OCI-LY3 (cell line): Measurements from ENCODE around the gene GPR135.
A peak's percentile ranks its signal among the peaks of the same experiment; 100 is the strongest.

Source experiments
- H2AFZ ChIP-seq: fragments of 200-600, 300-600 bp; shearing (Covaris generic); 2 replicates; pipeline ENCODE4 v1.6.0; 2014; ENCODE audit warnings: antibody characterized with exemption, low read depth, low read length
- H3K27ac ChIP-seq: fragments of 200-600, 300-600 bp; sonication (generic); 2 replicates; pipeline ENCODE4 v1.5.1; 2014; ENCODE audit warnings: mild to moderate bottlenecking, low read length, moderate library complexity, mixed read lengths
- H3K27me3 ChIP-seq: fragments of 200-600, 300-600 bp; sonication (generic); 2 replicates; pipeline ENCODE4 v1.6.1; 2014; ENCODE audit warnings: low read depth, low read length, mixed read lengths
- H3K36me3 ChIP-seq: fragments of 200-600, 300-600 bp; sonication (generic); replicated peaks from 2 replicates; pipeline ENCODE3; 2014; ENCODE audit warnings: low read depth, low read length, mixed read lengths
- H3K4me1 ChIP-seq: fragments of 300-600, 200-600 bp; sonication (generic); 2 replicates; pipeline ENCODE4 v1.6.1; 2014; ENCODE audit warnings: low read length, mixed read lengths
- H3K4me2 ChIP-seq: fragments of 200-600, 300-600 bp; sonication (generic); 2 replicates; pipeline ENCODE4 v1.6.1; 2014; ENCODE audit warnings: low read length, mixed read lengths
- H3K4me3 ChIP-seq: fragments of 300-600, 200-600 bp; sonication (generic); 2 replicates; pipeline ENCODE4 v1.5.1; 2014; ENCODE audit warnings: antibody characterized with exemption, mild to moderate bottlenecking, low read length, moderate library complexity
- H3K79me2 ChIP-seq: fragments of 300-600, 200-600 bp; shearing (Covaris generic); 2 replicates; pipeline ENCODE4 v1.6.1; 2014; ENCODE audit warnings: mild to moderate bottlenecking, low read length, mixed read lengths
- H3K9ac ChIP-seq: fragments of 300-600, 200-600 bp; shearing (Covaris generic); 2 replicates; pipeline ENCODE4 v1.6.0; 2014; ENCODE audit warnings: mild to moderate bottlenecking, low read length, moderate library complexity
- H3K9me3 ChIP-seq: fragments of 200-600, 300-600 bp; shearing (Covaris generic); 2 replicates; pipeline ENCODE4 v1.6.1; 2014; ENCODE audit warnings: low read length, mixed read lengths; ENCODE audit not compliant: insufficient read depth
- H4K20me1 ChIP-seq: fragments of 200-600, 300-600 bp; sonication (generic); 2 replicates; pipeline ENCODE4 v1.6.1; 2016; ENCODE audit warnings: low read length, mixed read lengths; ENCODE audit not compliant: insufficient read depth
- CTCF ChIP-seq: fragments of 200-600, 300-600 bp; sonication (generic); IDR thresholded peaks from 2 replicates; pipeline ENCODE4 v1.5.1; 2014; ENCODE audit warnings: antibody characterized with exemption, low read length, low read depth
- EZH2phosphoT487 ChIP-seq: fragments of 200-600 bp; shearing (Covaris generic); IDR thresholded peaks from 2 replicates; pipeline ENCODE4 v1.6.1; 2018; ENCODE audit warnings: antibody characterized with exemption, mixed run types, low read depth

GPR135 gene

DNA sequence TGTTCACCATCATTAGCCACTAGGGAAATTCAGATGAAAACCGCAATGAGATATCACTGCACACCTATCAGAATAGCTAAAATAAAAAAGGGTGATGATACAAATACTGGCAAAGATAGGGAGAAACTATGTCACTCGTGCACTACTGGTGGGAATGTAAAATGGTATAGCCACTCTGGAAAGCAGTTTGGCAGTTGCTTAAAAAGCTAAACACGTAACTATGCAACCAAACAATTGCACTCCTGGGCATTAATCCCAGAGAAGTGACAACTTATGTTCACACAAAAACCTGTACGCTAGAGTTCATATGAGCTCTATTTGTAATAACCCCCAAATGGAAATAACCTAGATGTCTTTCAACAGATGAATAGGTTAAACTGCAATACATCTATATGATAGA, 35.4 kb downstream of the GPR135 start:
- no peak overlapping the region for H3K4me2 ChIP-seq
- peaks cover 6% of the 10 kb centered on the region; the same call in 1 of the 2 replicates for H3K4me1 ChIP-seq
- no peak overlapping the region for H3K4me3 ChIP-seq
- no peaks in the 10 kb centered on the region for H3K9me3 ChIP-seq
- H3K27me3 ChIP-seq = no peaks in the 10 kb centered on the region
- no peaks in the 10 kb centered on the region for H4K20me1 ChIP-seq
- no peak overlapping the region for H3K27ac ChIP-seq
- TF ChIP-seq CTCF = no peak
- TF ChIP-seq EZH2phosphoT487 = no peak
- H2AFZ ChIP-seq = no peak overlapping the region
- no peaks in the 10 kb centered on the region for H3K36me3 ChIP-seq
- H3K79me2 ChIP-seq = no peaks in the 10 kb centered on the region
- H3K9ac ChIP-seq = no peak overlapping the region

DNA sequence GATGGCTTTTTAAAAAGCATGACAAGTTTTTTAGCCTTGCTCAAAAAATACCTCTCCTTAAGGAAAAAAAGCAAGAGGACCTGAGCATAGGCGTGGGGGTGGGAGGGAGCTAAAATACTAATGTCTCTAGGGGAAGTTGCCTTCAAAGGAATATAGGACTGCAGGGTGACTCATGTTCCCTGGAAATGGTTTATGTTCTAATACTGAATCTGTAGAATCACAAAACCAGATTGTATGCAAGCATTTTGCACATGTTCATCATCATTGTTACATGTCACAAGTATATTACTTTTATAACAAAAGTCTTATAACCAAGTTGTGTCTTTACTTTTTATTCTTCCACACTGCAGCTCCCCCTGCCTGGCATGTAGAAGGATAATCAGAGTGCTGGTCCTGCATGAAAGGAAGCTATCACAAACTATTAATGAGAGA, 36.6 kb downstream of the GPR135 start:
- H2AFZ ChIP-seq = no peak overlapping the region
- no peak overlapping the region for H3K4me3 ChIP-seq
- H3K36me3 ChIP-seq = no peaks in the 10 kb centered on the region
- no peaks in the 10 kb centered on the region for H3K79me2 ChIP-seq
- H3K4me1 ChIP-seq = peaks cover 6% of the 10 kb centered on the region; the same call in 1 of the 2 replicates
- TF ChIP-seq CTCF (peak; percentile 27; the same call in 1 of the 2 replicates), EZH2phosphoT487 (no peak)
- no peaks in the 10 kb centered on the region for H3K27me3 ChIP-seq
- H3K27ac ChIP-seq = no peak overlapping the region
- H4K20me1 ChIP-seq = no peaks in the 10 kb centered on the region
- H3K9ac ChIP-seq = no peak overlapping the region
- no peaks in the 10 kb centered on the region for H3K9me3 ChIP-seq
- no peak overlapping the region for H3K4me2 ChIP-seq

- Histone ChIP-seq H3K9ac (no peak overlapping the region), H3K9me3 (no peaks in the 10 kb centered on the region), H3K79me2 (no peaks in the 10 kb centered on the region), H3K27ac (no peak overlapping the region), H3K36me3 (no peaks in the 10 kb centered on the region), H3K4me1 (peaks cover 6% of the 10 kb centered on the region; the same call in 1 of the 2 replicates), H2AFZ (no peak overlapping the region), H3K27me3 (no peaks in the 10 kb centered on the region), H4K20me1 (no peaks in the 10 kb centered on the region), H3K4me2 (no peak overlapping the region), H3K4me3 (no peak overlapping the region)
- TF ChIP-seq CTCF (no peak), EZH2phosphoT487 (no peak)
These were observed 37.3 kb downstream of the GPR135 start for GRCh38 chr14:59427653-59428580.

DNA sequence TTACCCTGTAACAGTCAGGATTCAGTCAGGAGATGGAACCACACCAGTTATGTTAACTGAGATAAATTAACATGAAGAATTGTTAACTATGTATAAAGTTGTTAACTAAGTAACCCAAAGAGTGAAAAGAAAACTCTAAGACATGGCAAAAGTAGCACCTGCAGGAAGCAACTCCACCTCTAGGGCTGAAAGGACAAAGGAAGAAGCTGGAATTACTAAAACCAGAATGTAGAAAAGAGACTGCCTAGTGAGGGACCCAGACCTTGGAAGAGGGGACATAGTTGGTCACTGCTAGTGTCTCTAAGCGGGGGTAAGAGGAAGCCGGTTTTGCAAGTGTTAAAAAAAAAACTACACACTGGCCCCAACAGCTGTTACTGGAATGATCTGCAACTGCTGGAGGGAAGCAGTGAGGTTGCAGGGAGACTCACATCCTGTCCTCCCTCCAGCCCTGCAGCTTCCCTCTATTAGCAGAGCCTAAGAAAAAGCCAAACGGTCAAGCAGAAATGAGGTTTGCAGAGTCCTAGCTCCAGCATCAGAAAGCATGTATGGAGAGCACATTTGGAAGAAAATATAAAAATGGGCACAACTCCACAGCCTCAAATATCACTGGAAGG, 39.8 kb downstream of the GPR135 start:
- no peak overlapping the region for H3K27ac ChIP-seq
- no peak overlapping the region for H2AFZ ChIP-seq
- H3K4me2 ChIP-seq = no peak overlapping the region
- no peaks in the 10 kb centered on the region for H4K20me1 ChIP-seq
- H3K79me2 ChIP-seq = no peaks in the 10 kb centered on the region
- H3K4me3 ChIP-seq = no peak overlapping the region
- no peak overlapping the region for H3K9ac ChIP-seq
- peaks cover 22% of the 10 kb centered on the region for H3K4me1 ChIP-seq
- no peaks in the 10 kb centered on the region for H3K9me3 ChIP-seq
- no peaks in the 10 kb centered on the region for H3K36me3 ChIP-seq
- H3K27me3 ChIP-seq = no peaks in the 10 kb centered on the region
- TF ChIP-seq EZH2phosphoT487 (no peak), CTCF (no peak)
